Left lobe of liver (tissue), 2 donors: ENCODE data around the gene LAMC1. TPM values are rescaled to one million over a fixed set of nuclear protein-coding genes. Genes with fewer than 3 reads are reported as not detected.

Experiments
- ATAC-seq: fragments of 200-7000 bp; cut with Tn5 transposase; one replicate; pipeline ENCODE4 v1.9.1; 2020; ENCODE audit warnings: mild to moderate bottlenecking, moderate library complexity
- DNase-seq: peaks from one replicate; pipeline ENCODE4 v3.0.0-alpha.2; 2020; ENCODE audit warnings: low spot score
- total RNA-seq: library from RNA; stranded (reverse); gene quantifications from one replicate; pipeline ENCODE4 v1.2.1, GENCODE V29; 2021
- donor health status: DM: no; HTN: no; CAD: no; lungs with moderate emphysema.
- donor health status: DM: no; HTN: yes; CAD: no.

LAMC1 gene
- total RNA-seq, 1 donor from 2014 or later = 19.0 TPM

GRCh38 chr1:183019860-183020259 is 3.4 kb upstream of the LAMC1 start:
- DNase-seq = peak; percentile 52
- no peak for ATAC-seq

GRCh38 chr1:183021405-183022201 is 1.6 kb upstream of the LAMC1 start:
- no peak for DNase-seq
- no peak for ATAC-seq

GRCh38 chr1:183022202-183023145 is 746 bp upstream of the LAMC1 start:
- DNase-seq = peak; percentile 83
- peak; percentile 52 for ATAC-seq

GRCh38 chr1:183023601-183024316 is 539 bp downstream of the LAMC1 start:
- DNase-seq (peak; percentile 88), ATAC-seq (peak; percentile 83)

- DNase-seq = no peak
- no peak for ATAC-seq
Measured at GRCh38 chr1:183024317-183025009, 1.2 kb downstream of the LAMC1 start.

GRCh38 chr1:183025010-183025337 is 1.8 kb downstream of the LAMC1 start:
- no peak for ATAC-seq
- no peak for DNase-seq

DNA sequence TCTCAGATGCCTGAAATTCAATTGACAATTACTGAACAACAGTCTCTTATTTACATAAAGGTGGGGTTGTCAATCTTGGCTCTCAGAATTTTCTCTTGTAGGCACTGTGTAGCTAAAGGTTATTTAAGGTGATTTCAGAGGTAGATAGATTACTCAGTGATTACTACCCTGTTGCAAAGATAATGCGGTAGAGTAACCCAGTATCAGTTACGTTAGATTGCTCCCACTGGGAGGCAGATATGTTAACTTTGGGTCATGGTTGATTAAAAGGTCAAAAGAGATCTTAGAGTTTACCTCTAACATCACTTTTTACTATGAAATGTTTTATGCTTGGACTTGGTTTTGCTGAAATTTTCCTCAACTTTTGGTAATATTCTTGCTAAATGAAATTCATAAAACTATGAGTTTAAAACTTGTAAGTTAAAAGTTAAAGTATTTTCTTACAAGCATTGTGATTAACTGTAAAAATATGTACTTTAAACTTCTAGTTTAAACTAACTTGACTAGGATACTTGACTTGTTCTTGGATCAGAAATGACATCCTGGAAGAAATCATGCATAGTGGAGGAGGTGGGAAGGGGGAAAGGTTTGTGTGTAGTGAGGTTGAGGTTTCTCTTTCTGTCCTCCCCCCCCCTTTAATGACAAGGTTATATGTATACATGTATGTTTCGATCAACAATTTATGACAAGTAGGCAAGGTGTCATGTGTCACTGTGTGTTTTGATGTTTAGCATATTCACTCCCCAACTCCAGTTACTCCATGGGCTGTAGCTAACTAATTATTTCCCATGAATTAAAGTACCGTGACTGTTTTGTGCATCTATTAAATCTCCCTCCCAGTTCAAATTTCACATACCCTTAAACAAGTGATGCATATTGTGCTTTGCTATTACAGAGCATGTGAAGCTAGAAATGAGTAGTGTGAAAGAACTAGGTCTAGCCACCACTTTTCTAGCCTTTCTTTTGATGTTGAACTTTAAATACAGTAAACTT is 2.9 kb downstream of the LAMC1 start:
- no peak for DNase-seq

DNA sequence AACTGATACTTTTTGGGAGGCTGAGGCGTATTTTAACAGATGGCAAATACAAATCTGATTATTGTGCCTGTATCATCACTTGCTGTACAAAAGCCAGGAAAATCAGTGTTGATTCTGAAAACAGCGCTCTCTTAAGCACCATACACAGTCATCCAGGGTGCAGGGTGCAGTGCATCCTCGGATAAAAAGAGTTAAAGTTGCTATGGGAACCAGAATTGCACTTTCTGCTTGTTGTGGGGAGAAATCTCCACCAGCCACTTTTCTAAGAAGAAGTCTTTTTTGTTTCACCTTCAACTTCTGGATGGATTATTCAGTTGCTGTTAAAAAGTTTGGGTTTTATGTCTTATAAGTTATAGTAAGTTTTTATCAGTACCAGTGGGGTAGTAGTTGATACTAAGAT is 3.8 kb downstream of the LAMC1 start:
- ATAC-seq (no peak), DNase-seq (no peak)

More for the DNA sequence above, 2.9 kb downstream of the LAMC1 start:
- no peak for ATAC-seq

DNA sequence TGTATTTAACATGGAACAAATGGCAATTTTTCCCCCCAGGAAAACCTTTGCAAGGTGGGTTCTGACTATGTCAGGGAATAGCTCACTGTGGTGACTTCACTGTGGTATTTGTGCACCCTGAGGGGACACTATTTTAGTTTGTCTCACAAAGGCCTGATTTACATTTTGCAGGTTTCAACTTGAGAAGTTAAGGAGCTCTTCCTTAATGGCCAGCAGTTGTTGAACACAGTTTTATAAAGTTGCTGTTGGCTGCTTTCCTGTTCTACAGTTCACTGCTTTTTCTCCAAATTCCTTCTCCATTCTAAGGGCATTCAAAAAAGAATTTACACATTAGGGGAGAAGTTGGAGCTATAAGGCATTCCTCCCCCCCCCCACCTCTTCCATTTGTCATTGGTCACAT is 4.6 kb downstream of the LAMC1 start:
- no peak for DNase-seq
- ATAC-seq = no peak

DNA sequence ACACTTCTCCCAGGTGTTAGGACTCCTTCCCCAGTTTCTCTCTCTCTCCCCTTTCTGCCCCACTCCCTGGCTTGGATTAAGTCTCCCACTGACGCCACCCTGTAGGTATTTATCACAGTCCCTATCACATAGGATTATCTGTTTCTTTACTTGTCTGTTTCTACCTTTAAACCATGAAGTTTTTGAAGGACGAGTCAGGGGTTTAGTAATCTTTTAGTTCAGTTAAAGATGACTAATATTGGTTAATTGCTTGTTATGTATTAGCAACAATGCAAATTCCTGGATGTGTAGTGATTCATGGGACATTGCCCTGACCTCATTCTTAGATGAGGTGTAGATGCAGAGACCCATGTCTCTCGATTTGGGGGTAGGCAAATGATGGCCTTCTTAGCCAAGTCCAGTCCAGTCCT is 6.4 kb downstream of the LAMC1 start:
- ATAC-seq = no peak
- DNase-seq = no peak

- peak; percentile 43 for ATAC-seq
- DNase-seq = no peak
Measured at GRCh38 chr1:183030053-183030452, 6.8 kb downstream of the LAMC1 start.

DNA sequence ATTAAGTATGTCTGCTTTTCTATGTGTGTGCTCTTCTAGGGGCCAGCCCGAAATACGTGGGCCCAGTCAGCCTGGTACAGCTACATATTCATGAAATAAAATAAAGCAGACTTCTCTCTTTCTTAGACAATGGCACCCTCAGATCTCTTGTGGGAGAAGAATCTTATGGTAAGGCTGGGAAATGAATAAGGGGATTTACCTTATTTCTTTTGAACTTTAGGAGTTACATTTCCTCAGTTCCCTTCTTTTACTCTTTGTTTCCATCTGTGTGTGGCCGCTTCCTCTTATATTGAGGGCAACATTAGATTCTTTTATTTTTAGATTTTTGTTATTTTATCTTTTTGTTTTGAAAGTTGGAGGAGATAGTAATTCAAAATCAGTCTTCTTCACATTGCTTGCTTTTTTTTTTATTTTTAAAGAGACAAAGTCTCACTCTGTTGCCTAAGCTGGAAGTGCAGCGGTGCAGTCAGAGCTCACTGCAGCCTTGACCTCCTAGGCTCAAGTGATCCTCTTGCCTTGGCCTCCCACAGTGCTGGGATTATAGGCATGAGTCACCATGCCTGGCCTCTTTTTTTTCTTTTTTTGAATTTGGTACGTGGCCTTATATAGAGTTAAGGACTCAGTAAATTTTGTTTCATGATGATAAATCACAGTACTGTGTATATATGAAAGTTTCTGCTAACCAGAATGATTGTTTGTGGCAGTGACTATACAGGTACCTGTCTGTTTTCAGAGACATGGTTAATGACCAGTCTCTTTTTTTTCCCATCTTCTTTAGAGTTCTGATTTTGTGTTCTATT is 9.1 kb downstream of the LAMC1 start:
- ATAC-seq = no peak
- DNase-seq = no peak

GRCh38 chr1:183033205-183033604 is 10.0 kb downstream of the LAMC1 start:
- DNase-seq (no peak), ATAC-seq (no peak)

- DNase-seq (no peak), ATAC-seq (no peak)
Measured at GRCh38 chr1:183034682-183035081, 11.5 kb downstream of the LAMC1 start.

- DNase-seq (no peak), ATAC-seq (no peak)
Measured at GRCh38 chr1:183038333-183038866, 15.2 kb downstream of the LAMC1 start.

- ATAC-seq (no peak), DNase-seq (no peak)
Measured at GRCh38 chr1:183038913-183039312, 15.7 kb downstream of the LAMC1 start.

DNA sequence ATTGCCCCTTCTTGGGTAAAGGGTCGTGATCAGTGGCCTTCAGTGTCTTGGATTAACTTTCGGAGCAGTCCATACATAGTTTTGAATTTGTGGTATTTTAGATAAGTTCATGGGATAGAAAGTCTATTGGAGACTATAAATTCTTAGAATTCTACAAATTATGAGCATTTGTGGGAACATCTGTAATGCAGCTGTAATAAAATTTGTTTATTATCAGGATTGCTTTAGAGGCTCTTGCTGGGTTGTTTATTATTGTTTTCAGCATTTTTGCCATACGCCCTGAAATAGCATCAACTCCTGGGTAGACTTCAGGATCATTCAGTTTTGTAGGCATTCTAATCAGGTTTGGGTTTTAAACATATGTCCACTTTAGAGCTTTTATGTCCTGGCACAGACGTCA is 16.1 kb downstream of the LAMC1 start:
- ATAC-seq (no peak), DNase-seq (no peak)

- no peak for DNase-seq
- ATAC-seq = no peak
Measured at GRCh38 chr1:183039985-183040447, 16.8 kb downstream of the LAMC1 start.
